ENCODE measurements around the gene PFKP.

PFKP gene

GRCh38 chr10:3069876-3070275, 2.5 kb downstream of the PFKP start:
- DNase-seq (ENCODE audit: low read depth): no peak

- peak; percentile 54 for DNase-seq (ENCODE audit: low read depth)
Observed at GRCh38 chr10:3071405-3072198, 4.3 kb downstream of the PFKP start.

DNA sequence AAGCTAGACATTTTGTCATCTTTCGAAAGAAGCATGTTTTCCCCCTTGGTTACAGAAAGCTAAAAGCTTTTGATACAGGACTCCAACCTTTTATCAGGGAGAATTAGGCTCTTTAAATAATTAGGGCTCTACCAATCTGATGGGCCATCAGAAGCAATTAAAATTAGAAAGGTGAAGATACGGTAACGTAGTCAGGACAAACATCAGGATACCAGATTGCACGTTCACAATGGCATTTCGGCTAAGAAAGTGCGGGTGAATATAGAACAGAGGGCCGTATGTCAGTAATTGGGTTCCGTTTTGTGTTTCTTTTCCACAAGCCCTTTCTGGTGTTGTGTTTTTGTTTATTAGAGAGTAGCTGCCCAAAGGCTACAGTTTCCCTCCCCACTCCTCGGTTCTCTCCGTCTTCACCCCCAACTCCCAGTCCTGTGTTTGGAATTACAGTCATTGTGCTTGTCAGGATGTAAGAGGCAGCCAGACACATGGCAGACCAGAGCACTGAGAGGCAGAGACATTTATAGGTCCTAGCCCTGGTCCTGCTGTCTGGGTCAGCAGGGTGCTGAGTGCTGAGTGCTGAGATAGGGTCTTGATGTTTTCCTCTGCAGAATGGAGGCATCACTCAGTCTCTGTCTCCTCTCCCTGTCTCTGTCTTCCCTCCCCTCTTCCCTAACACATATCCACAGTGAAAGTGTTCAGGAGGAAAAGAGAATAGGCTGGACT, 5.5 kb downstream of the PFKP start:
- DNase-seq (ENCODE audit: low read depth): no peak

DNA sequence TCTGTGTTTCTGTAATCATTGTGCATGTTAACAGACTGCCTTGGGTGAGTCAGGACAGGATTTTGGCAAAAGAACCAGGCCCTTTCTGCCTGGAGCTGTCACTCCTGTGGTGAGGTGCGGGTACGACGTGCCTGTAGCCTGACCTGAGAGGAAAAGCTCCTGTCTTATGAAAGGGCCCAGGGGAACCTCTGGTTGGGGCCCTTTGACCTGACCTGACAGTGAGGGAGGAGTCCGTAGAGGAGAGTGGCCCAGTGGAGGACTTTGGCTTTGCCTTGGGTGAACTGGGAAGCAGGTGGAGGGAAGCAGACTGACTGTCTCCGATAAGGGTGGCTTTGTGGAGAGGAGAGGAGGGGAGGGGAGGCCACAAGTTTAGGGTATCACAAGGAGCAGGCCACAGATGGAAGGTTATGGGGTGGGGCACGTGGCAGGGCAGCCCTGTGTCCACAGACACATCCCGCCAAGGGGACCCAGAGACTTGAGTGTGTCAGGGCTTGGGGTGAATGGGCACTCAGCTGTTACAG, 6.9 kb downstream of the PFKP start:
- DNase-seq (ENCODE audit: low read depth): no peak

DNA sequence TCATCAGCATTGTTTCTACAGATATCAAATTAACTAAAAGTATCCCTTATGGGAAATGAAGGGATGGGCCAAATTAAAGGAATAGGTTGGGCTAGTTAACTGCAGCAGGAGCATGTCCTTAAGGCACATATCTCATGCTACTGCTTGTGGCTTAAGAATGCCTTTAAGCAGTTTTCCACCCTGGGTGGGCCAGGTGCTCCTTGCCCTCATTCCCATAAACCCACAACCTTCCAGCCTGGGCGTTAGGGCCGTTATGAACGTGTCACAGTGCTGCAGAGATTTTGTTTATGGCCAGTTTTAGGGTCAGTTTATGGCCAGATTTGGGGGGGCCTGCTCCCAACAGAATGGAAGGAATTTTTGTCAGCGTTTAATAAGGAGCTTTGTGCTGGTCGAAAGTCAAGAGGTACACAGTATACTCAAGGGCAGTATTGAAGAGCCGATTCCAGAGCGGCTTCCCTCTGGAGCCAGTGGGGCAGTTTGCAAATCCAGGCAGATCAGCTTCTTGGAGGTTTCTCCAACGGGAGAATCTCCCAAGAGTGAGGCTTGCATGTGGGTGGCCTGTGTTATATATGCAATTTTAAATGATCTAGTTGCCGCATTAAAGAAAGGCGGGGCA, 7.7 kb downstream of the PFKP start:
- DNase-seq (ENCODE audit: low read depth): no peak

GRCh38 chr10:3076138-3076537, 8.8 kb downstream of the PFKP start:
- DNase-seq (ENCODE audit: low read depth): no peak

GRCh38 chr10:3077509-3077908, 10.2 kb downstream of the PFKP start:
- DNase-seq (ENCODE audit: low read depth): no peak

GRCh38 chr10:3077940-3078630, 10.7 kb downstream of the PFKP start:
- no peak for DNase-seq (ENCODE audit: low read depth)

- no peak for DNase-seq (ENCODE audit: low read depth)
Observed at GRCh38 chr10:3081383-3081981, 14.1 kb downstream of the PFKP start.

- no peak for DNase-seq (ENCODE audit: low read depth)
Observed at GRCh38 chr10:3082290-3082689, 14.9 kb downstream of the PFKP start.

DNA sequence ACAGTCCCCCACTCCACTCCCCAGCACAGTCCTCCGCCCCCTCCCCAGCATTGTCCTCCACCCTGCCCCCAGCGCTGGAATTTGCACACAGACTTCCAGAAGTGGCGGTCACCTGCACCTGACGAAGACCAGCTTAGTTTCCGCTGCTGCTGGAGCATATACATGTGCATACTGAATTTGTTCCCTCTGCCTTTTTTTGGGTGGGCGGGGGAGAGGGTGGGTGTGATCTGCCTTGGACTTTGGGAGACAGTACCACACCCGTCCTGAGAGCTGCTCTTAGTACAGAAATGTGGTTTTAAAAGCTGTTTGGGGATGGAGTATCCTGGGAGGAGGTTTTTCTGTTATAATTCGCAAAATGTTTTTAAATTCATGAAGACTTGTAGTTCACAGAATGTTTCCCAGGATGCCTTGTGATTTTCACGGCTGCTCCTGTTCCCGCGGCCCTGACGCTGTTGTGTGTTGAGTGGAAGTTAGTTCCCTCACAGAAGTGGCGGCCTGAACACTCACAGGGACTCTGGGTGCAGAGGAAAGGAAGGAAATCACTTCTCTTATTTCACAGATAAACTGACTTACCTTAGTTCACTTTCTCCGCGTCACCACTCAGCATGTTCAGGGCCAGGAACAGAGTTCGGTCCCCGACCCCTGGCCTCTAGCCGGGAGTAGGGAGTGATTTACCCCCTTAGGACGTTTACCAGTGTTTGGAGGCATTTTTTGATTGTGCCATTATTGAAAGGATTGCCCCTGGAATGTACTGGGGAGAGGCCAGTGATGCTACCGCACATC, 18.6 kb downstream of the PFKP start:
- no peak for DNase-seq (ENCODE audit: low read depth)

DNA sequence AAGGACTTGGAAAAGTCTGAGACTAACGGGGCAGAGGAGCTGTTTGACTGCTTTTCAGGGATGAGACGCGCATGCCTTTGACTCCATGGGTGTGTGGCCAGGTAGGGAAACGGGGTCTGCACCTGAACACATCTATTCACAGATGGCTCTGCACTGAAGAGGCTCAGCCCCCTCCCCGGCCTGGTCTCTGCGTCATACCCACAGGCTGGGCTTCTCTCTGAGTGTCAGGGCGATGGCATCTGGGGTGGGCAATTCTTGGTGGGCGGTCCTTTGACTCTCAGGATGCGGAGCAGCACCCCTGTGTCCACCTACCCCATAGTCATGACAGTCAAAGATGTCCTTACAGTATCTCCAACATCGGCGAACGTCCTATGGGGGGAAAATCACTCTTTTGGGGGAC, 23.0 kb downstream of the PFKP start:
- no peak for DNase-seq (ENCODE audit: low read depth)

DNA sequence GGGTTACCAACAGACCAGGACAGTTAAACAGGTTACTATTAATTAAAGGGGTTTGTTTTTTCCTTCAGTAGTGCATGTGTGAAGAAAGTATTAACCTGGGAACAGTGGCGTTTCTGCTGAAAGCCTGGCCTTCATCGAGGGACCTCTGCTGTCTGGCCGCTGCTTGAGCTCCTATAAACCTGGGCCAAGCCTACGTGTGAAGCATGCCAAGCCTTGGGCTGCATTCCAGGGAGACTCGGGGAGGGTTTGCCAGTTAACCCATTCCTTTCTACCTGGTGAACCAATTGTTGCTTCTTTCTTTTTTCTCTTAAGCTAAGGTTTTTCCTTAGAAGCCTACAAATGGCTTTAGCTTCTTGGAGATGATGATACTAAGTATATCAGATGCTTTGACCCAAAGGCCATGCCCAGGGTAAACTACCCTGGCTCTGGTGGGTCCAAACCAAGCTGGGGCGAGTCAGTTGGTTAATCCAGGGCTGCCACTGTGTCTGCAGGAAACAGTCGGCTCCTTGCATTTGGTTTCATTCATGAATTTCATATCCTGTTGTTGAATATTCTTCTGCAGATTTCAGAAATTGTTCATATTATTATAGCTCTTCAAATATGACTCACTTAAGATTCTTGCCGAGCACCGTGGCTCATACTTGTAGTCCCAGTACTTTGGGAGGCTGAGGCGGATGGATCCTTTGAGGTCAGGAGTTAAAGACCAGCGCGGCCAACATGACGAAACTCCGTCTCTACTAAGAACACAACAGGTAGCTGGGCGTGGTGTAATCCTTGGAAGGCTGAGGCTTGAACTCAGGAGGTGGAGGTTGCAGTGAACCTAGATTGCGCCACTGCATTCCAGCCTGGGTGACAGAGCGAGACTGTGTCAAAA, 23.8 kb downstream of the PFKP start:
- no peak for DNase-seq (ENCODE audit: low read depth)

- DNase-seq (ENCODE audit: low read depth): no peak
Observed at GRCh38 chr10:3091921-3092320, 24.6 kb downstream of the PFKP start.

GRCh38 chr10:3093996-3094395, 26.6 kb downstream of the PFKP start:
- no peak for DNase-seq (ENCODE audit: low read depth)

GRCh38 chr10:3094609-3095036, 27.3 kb downstream of the PFKP start:
- DNase-seq (ENCODE audit: low read depth): no peak

DNA sequence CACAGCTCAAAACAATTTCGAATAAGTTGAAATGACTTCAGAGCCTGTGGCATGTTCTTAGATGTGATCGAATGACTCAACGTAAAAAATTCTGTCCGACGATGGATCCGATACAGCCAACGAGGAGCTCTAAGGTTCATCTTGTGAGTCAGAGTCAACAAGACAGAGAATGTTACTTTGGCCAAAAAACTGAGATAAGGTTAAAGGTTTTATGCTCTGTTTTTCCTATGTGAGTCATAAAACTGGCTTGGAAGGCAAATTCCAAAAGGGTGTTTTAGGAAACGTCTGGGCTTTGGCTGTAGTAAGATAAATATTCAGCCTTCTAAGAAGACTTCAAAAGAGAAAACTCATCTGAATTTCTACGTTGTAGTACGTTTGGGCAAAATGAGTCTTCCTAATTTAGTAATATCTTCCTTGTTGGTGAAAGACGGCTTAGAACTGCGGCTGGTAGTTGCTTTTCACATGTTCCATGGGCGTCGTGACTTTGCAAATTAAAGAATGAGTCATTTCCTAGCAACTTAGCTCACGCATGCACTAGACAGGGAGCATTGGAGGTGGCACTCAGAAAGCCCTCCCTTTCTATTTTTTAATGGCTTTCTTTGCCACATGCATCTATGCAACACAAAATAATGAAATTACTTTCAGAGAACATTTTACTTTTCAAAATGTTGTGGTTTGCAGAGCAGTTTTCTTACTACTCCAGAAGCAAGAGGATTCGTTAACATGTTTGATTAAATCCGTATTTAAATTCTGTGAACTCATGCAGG, 28.2 kb downstream of the PFKP start:
- DNase-seq (ENCODE audit: low read depth): peak; percentile 52

DNA sequence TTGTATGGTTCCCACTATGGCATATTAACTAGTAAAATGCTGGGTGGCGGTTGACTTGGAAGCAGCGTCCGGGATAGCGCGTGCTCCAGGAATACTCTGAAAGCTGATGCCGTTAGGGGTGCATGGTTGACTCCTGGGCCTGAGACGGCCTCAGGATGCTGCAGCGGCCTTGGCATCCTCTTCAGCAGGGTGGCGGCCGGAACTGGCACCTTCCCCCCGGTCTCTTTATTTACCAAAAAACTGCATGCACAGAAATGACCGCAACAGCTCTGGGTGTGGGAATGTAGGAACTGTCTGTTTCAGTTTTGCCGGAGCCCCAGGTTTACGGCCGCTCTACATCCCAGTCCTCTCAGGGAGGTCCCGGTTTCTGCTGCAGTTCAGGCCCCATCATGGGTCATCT, 28.8 kb downstream of the PFKP start:
- DNase-seq (ENCODE audit: low read depth): no peak

GRCh38 chr10:3097160-3097559, 29.8 kb downstream of the PFKP start:
- DNase-seq (ENCODE audit: low read depth): no peak
